Activated B cell treated with CpG ODN at 0.5 μM for 24 hours (primary cell): ENCODE measurements around the gene FRS3. TPM values are rescaled to one million over a fixed set of nuclear protein-coding genes. Genes with fewer than 3 reads are reported as not detected.
"Not testable (repeated sequence)": the region's sequence is repeated elsewhere in the genome, so short reads cannot be mapped to it uniquely, and the experiment has no call there.

Experiments used
- ATAC-seq: fragments of 200-7000 bp; cut with Tn5 transposase; one replicate; pipeline ENCODE4 v1.10.0; 2021; ENCODE audit warnings: low read depth, mild to moderate bottlenecking, moderate library complexity
- CTCF ChIA-PET: fragments of 350-600 bp; sonication (Branson Sonifier 250); formaldehyde crosslinking; loops from one replicate; lab custom pipeline; 2021; ENCODE audit warnings: antibody characterized with exemption; lab: Charles Lee
- POLR2A ChIA-PET: fragments of 350-600 bp; sonication (Branson Sonifier 250); formaldehyde crosslinking; loops from one replicate; lab custom pipeline; 2021; ENCODE audit warnings: antibody characterized with exemption; lab: Charles Lee
- DNase-seq: peaks from one replicate; pipeline ENCODE4 v3.0.0; 2022
- H3K27ac Mint-ChIP-seq: one replicate; pipeline ENCODE4 v1.8.0; 2020; ENCODE audit warnings: mixed read lengths
- H3K27me3 Mint-ChIP-seq: one replicate; pipeline ENCODE4 v1.8.0; 2021; ENCODE audit warnings: mixed read lengths
- H3K36me3 Mint-ChIP-seq: one replicate; pipeline ENCODE4 v1.8.0; 2021; ENCODE audit warnings: low read depth, mixed read lengths
- H3K4me1 Mint-ChIP-seq: one replicate; pipeline ENCODE4 v1.8.0; 2021; ENCODE audit warnings: mixed read lengths
- H3K4me3 Mint-ChIP-seq: one replicate; pipeline ENCODE4 v1.8.0; 2020; ENCODE audit warnings: mild to moderate bottlenecking, mixed read lengths
- H3K9me3 Mint-ChIP-seq: one replicate; pipeline ENCODE4 v1.8.0; 2020; ENCODE audit warnings: mixed read lengths
- CTCF ChIP-seq: fragments of 200-600 bp; IDR thresholded peaks from one replicate; pipeline ENCODE4 v1.8.0; 2022; ENCODE audit warnings: antibody characterized with exemption, mild to moderate bottlenecking
- intact Hi-C: fragments of 100-400 bp; cut with micrococcal nuclease; formaldehyde crosslinking; loops from one replicate; pipeline ENCODE4 v1.15.1; 2024
- total RNA-seq: library from RNA; stranded (reverse); gene quantifications from 2 replicates; pipeline ENCODE4 v1.2.3, GENCODE V29; 2022

The FRS3 gene
- total RNA-seq, 1 donor from 2014 or later: 6.7 TPM

GRCh38 chr6:41767112-41767833, 12.4 kb downstream of the FRS3 start:
- TF ChIP-seq CTCF: no peak
- peaks cover 6% of the 10 kb centered on the region for H3K27me3 Mint-ChIP-seq
- H3K4me1 Mint-ChIP-seq: no peaks in the 10 kb centered on the region
- ATAC-seq (no peak), DNase-seq (no peak)
- H3K27ac Mint-ChIP-seq: no peak overlapping the region
- no peak overlapping the region for H3K4me3 Mint-ChIP-seq
- intact Hi-C loops: no loop called here
- ChIA-PET POLR2A (no interaction called here), CTCF (no interaction called here)
- H3K36me3 Mint-ChIP-seq: peaks cover 24% of the 10 kb centered on the region
- no peaks in the 10 kb centered on the region for H3K9me3 Mint-ChIP-seq

GRCh38 chr6:41766043-41766664, 13.5 kb downstream of the FRS3 start:
- POLR2A ChIA-PET, H3K27ac Mint-ChIP-seq, H3K27me3 Mint-ChIP-seq, DNase-seq, CTCF ChIA-PET, intact Hi-C loops, H3K4me1 Mint-ChIP-seq, ATAC-seq, H3K9me3 Mint-ChIP-seq, H3K4me3 Mint-ChIP-seq: not testable (repeated sequence)
- H3K36me3 Mint-ChIP-seq: peaks cover 13% of the 10 kb centered on the region

- no peak for TF ChIP-seq CTCF
- ChIA-PET POLR2A (no interaction called here), CTCF (no interaction called here)
- no peaks in the 10 kb centered on the region for H3K4me1 Mint-ChIP-seq
- intact Hi-C loops: no loop called here
- H3K27me3 Mint-ChIP-seq: peaks cover 6% of the 10 kb centered on the region
- no peaks in the 10 kb centered on the region for H3K36me3 Mint-ChIP-seq
- H3K27ac Mint-ChIP-seq: no peak overlapping the region
- H3K4me3 Mint-ChIP-seq: no peak overlapping the region
- DNase-seq: no peak
- no peaks in the 10 kb centered on the region for H3K9me3 Mint-ChIP-seq
- no peak for ATAC-seq
Observed at GRCh38 chr6:41763470-41763869, 16.2 kb downstream of the FRS3 start.

GRCh38 chr6:41759905-41760579, 19.7 kb downstream of the FRS3 start:
- ChIA-PET POLR2A (no interaction called here), CTCF (no interaction called here)
- no peak for ATAC-seq
- Mint-ChIP-seq H3K27ac (no peak overlapping the region), H3K4me1 (no peaks in the 10 kb centered on the region), H3K36me3 (no peaks in the 10 kb centered on the region), H3K27me3 (peaks cover 8% of the 10 kb centered on the region), H3K4me3 (no peak overlapping the region), H3K9me3 (no peaks in the 10 kb centered on the region)
- no peak for DNase-seq
- intact Hi-C loops: no loop called here
- no peak for TF ChIP-seq CTCF

- CTCF ChIA-PET: no interaction called here
- no peaks in the 10 kb centered on the region for H3K9me3 Mint-ChIP-seq
- no peak overlapping the region for H3K27ac Mint-ChIP-seq
- H3K27me3 Mint-ChIP-seq: peaks cover 8% of the 10 kb centered on the region
- ATAC-seq: no peak
- POLR2A ChIA-PET: no interaction called here
- intact Hi-C loops: no loop called here
- H3K36me3 Mint-ChIP-seq: no peaks in the 10 kb centered on the region
- H3K4me1 Mint-ChIP-seq: no peaks in the 10 kb centered on the region
- no peak overlapping the region for H3K4me3 Mint-ChIP-seq
- no peak for DNase-seq
- no peak for TF ChIP-seq CTCF
Observed at GRCh38 chr6:41759106-41759904, 20.4 kb downstream of the FRS3 start.
